Measurements from ENCODE around the gene FYN. TPM values are rescaled to one million over a fixed set of nuclear protein-coding genes. Genes with fewer than 3 reads are reported as not detected.

FYN gene
- total RNA-seq, 1 experiment from 2014 or later = 34.3 TPM

GRCh38 chr6:111782887-111783466 lies 90.3 kb downstream of the FYN start:
- ChIA-PET POLR2A (ENCODE audit: low non-redundant PET) (no interaction called here), CTCF (no interaction called here)
- DNase-seq (ENCODE audit: low spot score) = no peak
- peaks cover 15% of the 10 kb centered on the region for H3K4me1 ChIP-seq (ENCODE audit: insufficient read depth, low read length, poor library complexity, severe bottlenecking)
- BruUV-seq (replicated peaks) = no TSS peak
- H3K9me3 ChIP-seq (ENCODE audit: low read depth, low read length, poor library complexity, severe bottlenecking) = no peaks in the 10 kb centered on the region
- H3K27me3 ChIP-seq (replicated peaks; ENCODE audit: insufficient read depth, low read depth, low read length, poor library complexity) = no peaks in the 10 kb centered on the region
- no peak overlapping the region for H3K4me3 ChIP-seq (ENCODE audit: low read depth, low read length, poor library complexity, severe bottlenecking)
- intact Hi-C loops (cut with micrococcal nuclease; ENCODE audit: unreplicated experiment) = no loop called here
- no peaks in the 10 kb centered on the region for H3K36me3 ChIP-seq (ENCODE audit: insufficient read depth, low read length, poor library complexity, severe bottlenecking)
- TF ChIP-seq EZH2 (IDR thresholded peaks at IDR 0.05; ENCODE audit: borderline replicate concordance, low read depth, low read length, poor library complexity, severe bottlenecking) (no peak), CTCF (conservative IDR thresholded peaks at IDR 0.05; ENCODE audit: low read depth, low read length) (no peak)
- H3K27ac ChIP-seq (ENCODE audit: low read depth, low read length, poor library complexity, severe bottlenecking) = no peak overlapping the region

- Histone ChIP-seq H3K36me3 (ENCODE audit: insufficient read depth, low read length, poor library complexity, severe bottlenecking) (no peaks in the 10 kb centered on the region), H3K27ac (ENCODE audit: low read depth, low read length, poor library complexity, severe bottlenecking) (no peak overlapping the region), H3K9me3 (ENCODE audit: low read depth, low read length, poor library complexity, severe bottlenecking) (no peaks in the 10 kb centered on the region), H3K27me3 (replicated peaks; ENCODE audit: insufficient read depth, low read depth, low read length, poor library complexity) (no peaks in the 10 kb centered on the region), H3K4me3 (ENCODE audit: low read depth, low read length, poor library complexity, severe bottlenecking) (no peak overlapping the region), H3K4me1 (ENCODE audit: insufficient read depth, low read length, poor library complexity, severe bottlenecking) (peaks cover 15% of the 10 kb centered on the region)
- DNase-seq (ENCODE audit: low spot score) = no peak
- POLR2A ChIA-PET (ENCODE audit: low non-redundant PET) = no interaction called here
- CTCF ChIA-PET = no interaction called here
- BruUV-seq (replicated peaks) = no TSS peak
- intact Hi-C loops (cut with micrococcal nuclease; ENCODE audit: unreplicated experiment) = no loop called here
- TF ChIP-seq EZH2 (IDR thresholded peaks at IDR 0.05; ENCODE audit: borderline replicate concordance, low read depth, low read length, poor library complexity, severe bottlenecking) = no peak
- no peak for TF ChIP-seq CTCF (conservative IDR thresholded peaks at IDR 0.05; ENCODE audit: low read depth, low read length)
Observed at GRCh38 chr6:111782192-111782809, 91.0 kb downstream of the FYN start.

- no TSS peak for BruUV-seq (replicated peaks)
- TF ChIP-seq CTCF (conservative IDR thresholded peaks at IDR 0.05; ENCODE audit: low read depth, low read length) (no peak), EZH2 (IDR thresholded peaks at IDR 0.05; ENCODE audit: borderline replicate concordance, low read depth, low read length, poor library complexity, severe bottlenecking) (no peak)
- DNase-seq (ENCODE audit: low spot score) = no peak
- peaks cover 15% of the 10 kb centered on the region for H3K4me1 ChIP-seq (ENCODE audit: insufficient read depth, low read length, poor library complexity, severe bottlenecking)
- no peaks in the 10 kb centered on the region for H3K36me3 ChIP-seq (ENCODE audit: insufficient read depth, low read length, poor library complexity, severe bottlenecking)
- H3K9me3 ChIP-seq (ENCODE audit: low read depth, low read length, poor library complexity, severe bottlenecking) = no peaks in the 10 kb centered on the region
- CTCF ChIA-PET = interaction anchor here (0.6 kb wide), 1 partner anchor 262 kb away, joined by 6 read pairs; no protein-coding TSS in a partner anchor
- POLR2A ChIA-PET (ENCODE audit: low non-redundant PET) = no interaction called here
- H3K27me3 ChIP-seq (replicated peaks; ENCODE audit: insufficient read depth, low read depth, low read length, poor library complexity) = no peaks in the 10 kb centered on the region
- intact Hi-C loops (cut with micrococcal nuclease; ENCODE audit: unreplicated experiment) = no loop called here
- no peak overlapping the region for H3K27ac ChIP-seq (ENCODE audit: low read depth, low read length, poor library complexity, severe bottlenecking)
- no peak overlapping the region for H3K4me3 ChIP-seq (ENCODE audit: low read depth, low read length, poor library complexity, severe bottlenecking)
Observed at GRCh38 chr6:111781041-111781708, 92.1 kb downstream of the FYN start.
